Measurements from ENCODE around the gene SH3PXD2B.

The SH3PXD2B gene

DNA sequence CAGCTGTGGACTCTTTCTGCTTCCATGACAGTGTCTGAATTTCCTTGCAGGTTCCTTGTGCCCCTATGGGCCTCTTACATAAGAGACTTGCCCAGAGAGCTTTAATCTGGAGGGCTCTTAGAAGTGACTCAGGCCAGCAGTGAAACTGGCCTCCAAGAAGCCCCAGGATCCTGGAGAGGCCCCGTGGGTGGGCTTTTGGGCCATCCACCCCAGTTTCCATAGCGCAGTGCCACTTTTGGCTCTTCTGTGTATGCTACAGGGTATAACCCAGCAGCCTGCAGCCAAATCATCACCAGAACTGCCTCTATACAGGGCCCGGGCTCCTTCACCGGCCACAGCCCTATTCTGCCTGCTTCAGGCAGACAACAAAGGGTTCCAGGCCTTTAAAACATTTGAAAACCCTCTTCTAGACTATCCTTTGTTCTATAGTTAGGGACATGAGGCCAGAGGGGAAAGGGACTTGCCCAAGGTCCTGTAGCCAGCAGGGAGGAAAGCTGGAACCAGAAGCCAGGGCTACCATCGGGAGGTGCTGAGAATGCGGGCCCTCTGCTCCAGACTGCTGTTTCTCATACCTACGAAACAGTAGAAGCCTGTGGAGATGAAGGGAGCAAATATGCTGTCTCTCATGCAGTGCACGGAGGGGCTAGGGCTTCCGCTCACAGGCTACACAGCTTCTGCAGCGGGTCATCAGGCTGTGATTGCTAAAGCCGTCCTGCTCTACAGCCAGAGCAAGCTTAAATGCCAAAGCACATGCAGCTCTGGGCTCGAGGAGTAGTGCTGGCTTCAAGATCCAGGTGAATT is 18.0 kb downstream of the SH3PXD2B start:
- no peak for DNase-seq

DNA sequence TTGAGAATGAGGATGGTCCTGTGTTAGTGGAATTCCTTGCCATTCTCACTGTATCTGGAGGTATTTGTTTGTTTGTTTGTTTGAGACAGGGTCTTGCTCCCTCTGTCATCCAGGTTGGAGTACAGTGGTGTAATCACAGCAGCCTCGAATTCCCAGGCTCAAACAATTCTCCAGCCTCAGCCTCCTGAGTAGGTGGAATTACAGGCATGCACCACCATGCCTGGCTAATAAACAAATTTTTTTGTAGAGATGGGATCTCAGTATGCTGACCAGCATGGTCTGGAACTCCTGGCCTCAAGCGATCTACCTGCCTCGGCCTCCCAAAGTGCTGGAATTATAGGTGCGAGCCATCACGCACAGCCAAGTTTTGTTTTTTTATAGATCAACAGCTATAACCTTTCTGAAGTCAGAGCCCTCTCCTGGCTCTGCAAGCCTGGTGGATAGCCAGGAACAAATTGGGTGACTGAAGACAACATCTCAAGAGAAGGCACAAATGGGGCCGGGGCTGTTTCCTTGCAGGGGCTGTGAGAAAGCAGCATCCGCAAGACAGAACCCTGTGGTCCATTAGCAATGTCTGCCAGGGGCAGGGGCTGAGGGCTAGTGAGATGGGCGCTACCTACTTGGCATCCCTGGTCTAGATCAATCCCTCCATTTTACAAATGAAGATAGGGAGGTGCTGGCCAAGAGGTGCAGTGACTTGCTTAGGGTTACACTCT is 18.8 kb downstream of the SH3PXD2B start:
- no peak for DNase-seq

GRCh38 chr5:172434251-172434650 is 20.1 kb downstream of the SH3PXD2B start:
- DNase-seq = no peak

DNA sequence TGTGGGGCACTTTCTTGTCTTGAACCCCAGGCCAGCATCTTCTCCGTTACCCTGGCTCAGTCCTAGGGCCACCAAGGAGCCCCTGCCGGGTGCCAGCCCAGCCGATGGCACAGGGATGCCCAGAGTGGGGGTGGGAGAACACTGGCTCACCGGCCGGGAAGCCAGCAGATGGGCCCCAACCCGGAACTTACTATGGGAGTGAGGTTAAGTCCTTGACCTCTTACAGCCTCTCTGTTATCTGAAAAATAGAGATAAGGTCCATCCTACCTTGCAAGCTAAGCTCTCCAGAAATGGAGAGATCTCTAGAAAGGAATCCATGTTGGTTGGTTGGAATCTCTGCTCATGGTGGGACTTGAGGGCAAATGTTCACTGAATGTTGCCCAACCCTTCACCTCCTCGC is 20.8 kb downstream of the SH3PXD2B start:
- DNase-seq = no peak

GRCh38 chr5:172433071-172433470 is 21.3 kb downstream of the SH3PXD2B start:
- no peak for DNase-seq

DNA sequence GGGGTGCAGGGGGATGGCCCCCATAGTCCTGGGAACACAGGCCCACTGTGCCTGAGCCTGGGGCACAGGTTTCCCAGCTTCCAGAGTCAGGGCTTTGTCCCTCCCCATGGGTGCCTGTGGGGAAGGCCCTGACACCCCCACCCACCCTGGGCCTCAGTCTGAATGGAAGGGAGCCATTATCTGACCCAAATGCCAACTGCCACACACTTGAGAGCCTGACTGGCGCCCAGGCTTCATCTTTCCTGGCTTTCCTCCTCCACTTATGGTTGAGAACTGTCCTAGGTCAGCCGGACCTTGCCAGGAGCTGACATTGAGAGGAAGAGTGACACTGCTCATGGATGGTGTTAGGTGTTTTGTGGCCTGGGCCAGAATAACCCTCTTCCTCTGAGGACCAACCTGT is 24.0 kb downstream of the SH3PXD2B start:
- no peak for DNase-seq

DNA sequence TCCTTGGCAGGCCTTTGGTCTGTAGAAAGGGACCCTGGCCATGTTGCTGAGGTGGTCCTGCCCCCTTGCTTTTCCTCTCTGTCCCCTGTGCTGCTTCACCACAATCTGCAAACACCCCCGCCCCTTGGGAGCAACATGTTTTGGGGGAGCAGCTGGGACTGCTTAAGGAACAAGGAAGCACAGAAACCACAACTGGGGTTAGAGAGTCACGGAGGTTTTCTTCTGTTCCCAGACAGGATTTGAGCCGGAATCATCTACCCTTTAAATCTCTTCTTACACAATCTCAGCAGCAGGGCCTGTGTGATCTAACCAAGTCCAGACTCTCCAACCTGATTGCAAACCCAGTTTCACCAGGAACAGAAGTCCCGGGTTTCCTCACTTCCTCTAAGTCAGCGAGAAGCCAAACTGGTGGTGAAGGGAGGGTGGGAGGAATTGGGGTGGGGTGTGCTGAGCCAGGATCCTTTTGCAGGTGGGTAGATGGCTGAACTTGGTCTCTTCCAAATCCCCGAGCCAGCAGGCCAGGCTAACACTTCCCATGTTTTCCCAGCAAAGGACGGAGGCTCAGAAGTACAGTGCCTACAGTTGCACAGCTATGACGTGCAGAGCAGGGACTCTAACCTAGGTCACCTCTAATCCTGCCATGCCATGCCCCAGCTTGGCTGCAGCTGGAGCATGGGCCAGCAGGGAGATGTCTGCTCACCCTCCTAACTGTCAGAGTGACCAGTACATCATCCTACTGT is 25.0 kb downstream of the SH3PXD2B start:
- no peak for DNase-seq

DNA sequence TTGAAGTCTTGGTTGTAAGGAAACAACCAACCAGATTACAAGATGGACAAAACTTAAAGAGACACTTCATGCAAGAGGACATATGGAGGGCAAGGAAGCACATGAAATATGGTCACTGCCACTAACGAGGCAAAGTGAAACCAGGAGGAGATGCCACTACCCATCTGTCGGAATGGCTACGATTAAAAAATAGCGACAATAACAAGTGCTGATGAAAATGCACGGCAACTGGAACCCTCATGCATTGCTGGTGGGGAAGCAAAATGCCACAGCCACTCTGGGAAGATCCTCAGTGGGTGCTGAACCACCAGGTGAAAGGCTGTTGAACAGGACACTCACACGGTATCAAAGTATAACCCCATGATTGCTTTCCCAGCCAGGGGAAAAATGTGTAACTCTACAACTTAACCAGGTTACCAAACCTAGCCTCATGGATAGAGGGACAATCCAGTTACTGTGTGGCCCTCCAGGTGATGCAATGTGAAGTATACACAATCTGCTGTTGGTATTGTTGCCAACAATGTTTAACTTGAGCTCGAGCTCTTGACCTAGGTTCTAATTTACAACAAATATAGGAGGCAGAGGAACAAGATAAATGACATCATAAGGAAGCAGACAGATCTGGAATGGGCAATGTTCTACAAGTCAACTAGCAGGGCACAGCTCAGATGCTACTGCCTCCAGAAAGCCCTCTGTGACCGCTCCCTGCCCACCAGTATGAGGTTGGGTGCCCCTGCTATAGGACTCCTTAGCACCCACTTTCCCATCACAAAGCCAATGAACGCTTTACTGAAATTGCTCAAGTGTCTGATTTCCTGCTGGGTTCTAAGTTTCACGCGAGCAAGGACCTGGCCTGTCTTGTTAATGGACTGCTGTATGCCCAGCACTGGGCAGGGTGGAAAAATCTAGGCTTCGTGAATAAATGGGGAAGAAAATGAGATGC is 25.8 kb downstream of the SH3PXD2B start:
- no peak for DNase-seq

DNA sequence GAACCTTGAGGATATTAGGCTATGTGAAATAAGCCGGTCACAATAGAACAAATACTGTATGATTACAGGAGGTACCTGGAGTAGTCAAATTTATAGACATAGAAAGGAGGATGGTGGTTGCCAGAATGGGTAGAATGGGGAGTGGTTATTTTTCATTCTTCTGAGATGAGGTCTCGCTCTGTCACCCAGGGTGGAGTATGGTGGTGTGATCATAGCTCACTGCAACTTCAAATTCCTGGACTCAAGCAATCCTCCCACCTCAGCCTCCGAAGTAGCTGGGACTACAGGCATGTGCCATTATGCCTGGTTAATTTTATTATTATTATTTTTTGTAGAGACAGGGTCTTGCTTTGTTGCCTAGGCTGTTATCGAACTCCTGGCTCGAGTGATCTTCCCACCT is 27.1 kb downstream of the SH3PXD2B start:
- DNase-seq = no peak

DNA sequence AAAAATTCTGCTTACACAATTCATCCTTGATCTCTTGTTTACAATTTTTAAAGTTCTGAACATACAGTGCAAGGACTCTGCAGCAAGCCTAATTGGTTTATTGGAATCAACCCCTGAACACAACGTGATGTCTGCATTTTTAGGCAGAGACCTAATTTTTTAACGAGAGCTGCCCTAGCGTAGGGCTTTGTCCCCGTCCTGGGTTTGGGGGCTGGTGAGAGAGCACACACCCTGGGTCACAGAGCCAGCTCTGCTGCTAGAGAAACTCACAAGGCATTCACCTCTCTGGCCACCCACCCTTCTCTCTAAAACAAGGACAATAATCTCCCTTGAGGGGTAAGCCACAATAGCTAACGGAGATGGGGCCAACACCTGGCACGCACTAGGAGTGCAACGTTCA is 28.2 kb downstream of the SH3PXD2B start:
- DNase-seq = no peak

- DNase-seq = no peak
These were observed 28.9 kb downstream of the SH3PXD2B start for GRCh38 chr5:172425402-172425801.

GRCh38 chr5:172424808-172425207 is 29.5 kb downstream of the SH3PXD2B start:
- DNase-seq = no peak

DNA sequence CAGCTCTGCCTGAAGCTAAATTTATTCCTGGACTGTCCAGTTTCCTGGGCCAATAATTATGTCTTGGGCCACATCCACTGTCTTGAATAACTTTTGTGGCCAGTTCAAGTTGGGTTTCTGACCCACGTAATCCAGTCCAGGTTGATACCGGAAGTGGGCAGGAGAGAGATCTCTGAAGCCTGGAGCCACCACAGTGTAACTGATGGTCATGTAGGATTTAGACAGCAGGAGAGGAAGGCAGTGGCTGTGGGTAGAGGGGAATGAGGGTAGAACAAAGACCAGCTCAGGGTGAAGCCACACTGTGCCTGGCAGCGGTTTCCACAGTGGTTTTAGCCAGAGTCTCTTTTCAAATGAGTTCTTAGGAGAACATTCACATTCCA is 30.2 kb downstream of the SH3PXD2B start:
- DNase-seq = no peak

GRCh38 chr5:172423379-172424110 is 30.8 kb downstream of the SH3PXD2B start:
- no peak for DNase-seq

- DNase-seq = no peak
These were observed 32.1 kb downstream of the SH3PXD2B start for GRCh38 chr5:172422255-172422654.

DNA sequence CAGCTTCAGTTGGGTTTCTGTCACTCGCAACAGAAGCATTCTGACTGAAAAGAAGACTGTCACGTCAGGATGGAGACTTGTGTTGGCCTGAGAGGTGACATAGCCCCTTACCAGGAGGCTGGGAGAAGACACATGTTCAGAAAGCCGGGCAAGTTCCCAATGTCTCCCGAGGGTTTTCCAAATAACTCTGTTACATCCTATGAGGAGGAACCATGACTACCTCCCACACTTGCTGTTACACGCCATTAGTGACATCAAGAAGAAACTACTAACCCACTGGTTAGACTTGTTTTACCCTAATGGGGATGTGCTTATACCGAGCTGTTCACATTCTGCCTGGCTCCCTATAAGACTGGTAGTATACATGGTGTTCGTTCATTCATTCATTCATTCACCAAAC is 33.3 kb downstream of the SH3PXD2B start:
- no peak for DNase-seq

DNA sequence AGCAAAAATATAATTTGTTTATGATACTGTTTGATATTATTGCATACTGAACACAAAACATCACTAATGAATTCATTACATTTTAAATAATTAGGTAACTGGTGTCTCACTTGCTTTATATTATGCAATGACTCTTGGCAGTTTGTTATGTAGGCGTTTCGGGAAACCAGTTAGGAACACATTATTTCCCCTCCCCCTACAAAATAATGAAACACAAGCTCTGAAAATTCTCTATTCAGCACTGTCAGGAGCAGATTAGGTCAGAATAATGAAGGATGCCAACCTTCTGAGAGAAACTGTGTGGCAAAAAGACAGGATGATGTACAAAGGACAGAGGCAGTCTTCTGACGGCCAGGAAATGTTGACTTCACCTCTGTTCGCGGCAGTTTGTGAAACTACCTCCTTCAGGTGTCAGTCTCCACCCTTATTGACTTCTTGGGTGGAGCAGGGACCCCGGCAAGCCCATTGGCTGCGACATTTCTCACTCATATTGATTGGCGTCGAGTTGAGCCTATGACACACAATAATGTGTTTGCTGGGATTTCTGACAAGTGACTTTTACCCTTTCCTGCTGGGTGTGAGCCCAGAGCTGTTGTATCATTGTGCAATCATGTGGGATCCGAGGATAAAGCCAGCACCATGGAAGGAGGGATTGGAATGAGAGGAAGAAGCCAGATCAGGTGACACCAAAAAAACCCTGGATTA is 33.9 kb downstream of the SH3PXD2B start:
- DNase-seq = no peak

- no peak for DNase-seq
These were observed 35.2 kb downstream of the SH3PXD2B start for GRCh38 chr5:172418862-172419814.

DNA sequence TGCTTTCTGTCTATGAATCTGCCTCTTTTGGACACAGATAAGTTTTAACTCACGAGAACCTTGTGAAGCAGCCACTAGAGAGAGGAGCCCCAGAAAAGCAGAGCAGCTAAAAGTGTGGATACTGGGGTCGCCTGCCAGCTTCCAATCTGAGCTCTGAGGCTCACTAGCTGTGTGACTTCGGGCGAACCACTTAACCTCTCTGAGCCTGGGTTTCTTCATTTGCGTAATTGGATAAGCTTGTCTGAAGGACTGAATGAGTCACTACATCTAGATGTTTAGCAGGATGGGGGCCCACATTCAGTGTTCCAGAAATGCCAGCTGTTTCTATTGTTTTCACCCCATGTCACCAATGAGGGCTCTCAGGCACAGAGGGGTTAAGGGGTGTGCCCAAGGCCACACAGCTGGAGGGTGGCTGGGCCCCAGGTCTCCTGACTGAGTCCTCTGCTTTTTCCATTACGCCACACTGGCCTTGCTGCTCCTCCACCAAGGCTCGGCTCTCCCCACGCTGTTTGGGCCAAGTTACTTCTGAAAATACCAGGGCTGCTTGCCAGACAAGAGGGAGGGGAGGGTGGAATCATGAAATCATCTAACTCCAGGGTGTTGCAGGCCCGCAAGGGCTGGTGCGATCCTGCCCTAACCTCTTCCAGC is 36.2 kb downstream of the SH3PXD2B start:
- no peak for DNase-seq
